ENCODE data around the gene ZNF324. TPM values are rescaled to one million over a fixed set of nuclear protein-coding genes. Genes with fewer than 3 reads are reported as not detected.
"Not testable (repeated sequence)": the region's sequence is repeated elsewhere in the genome, so short reads cannot be mapped to it uniquely, and the experiment has no call there.

ZNF324 gene
- total and polyA plus RNA-seq, 4 donors, result 12.2 to 15.2 (median 13.7) TPM

GRCh38 chr19:58470837-58471543 lies 4.1 kb downstream of the ZNF324 start:
- H3K36me3 ChIP-seq (ENCODE audit: control insufficient read depth, insufficient read depth, low read length), result peaks cover 56% of the 10 kb centered on the region
- not testable (repeated sequence) for DNase-seq (ENCODE audit: low read depth in 4 of 6, low spot score in 6 of 6); H3K4me3 ChIP-seq (ENCODE audit: low read depth, low read length); H3K27ac ChIP-seq (ENCODE audit: low read depth, low read length); H3K27me3 ChIP-seq (ENCODE audit: control insufficient read depth, insufficient read depth, low read length); H3K9me3 ChIP-seq (ENCODE audit: control insufficient read depth, insufficient read depth, low read length)
- WGBS (ENCODE audit: insufficient coverage), result 96% methylated on average over 13 of the region's 53 CpGs
- peaks cover 31% of the 10 kb centered on the region for H3K4me1 ChIP-seq (ENCODE audit: control insufficient read depth, insufficient read depth, low read length)

- no peak for DNase-seq (ENCODE audit: low read depth in 4 of 6, low spot score in 6 of 6)
- 93% methylated on average over 39 of the region's 39 CpGs for WGBS (ENCODE audit: insufficient coverage)
- peaks cover 56% of the 10 kb centered on the region for H3K36me3 ChIP-seq (ENCODE audit: control insufficient read depth, insufficient read depth, low read length)
Measured at GRCh38 chr19:58471736-58472135, 4.9 kb downstream of the ZNF324 start.

GRCh38 chr19:58473775-58474174 lies 6.9 kb downstream of the ZNF324 start:
- Histone ChIP-seq H3K9me3 (ENCODE audit: control insufficient read depth, insufficient read depth, low read length) (no peaks in the 10 kb centered on the region), H3K4me1 (ENCODE audit: control insufficient read depth, insufficient read depth, low read length) (peaks cover 33% of the 10 kb centered on the region), H3K4me3 (ENCODE audit: low read depth, low read length) (no peak overlapping the region), H3K27ac (ENCODE audit: low read depth, low read length) (no peak overlapping the region), H3K36me3 (ENCODE audit: control insufficient read depth, insufficient read depth, low read length) (peaks cover 73% of the 10 kb centered on the region), H3K27me3 (ENCODE audit: control insufficient read depth, insufficient read depth, low read length) (no peaks in the 10 kb centered on the region)
- DNase-seq (ENCODE audit: low read depth in 4 of 6, low spot score in 6 of 6), result no peak

More at GRCh38 chr19:58471736-58472135, 4.9 kb downstream of the ZNF324 start:
- Histone ChIP-seq H3K4me1 (ENCODE audit: control insufficient read depth, insufficient read depth, low read length) (peaks cover 34% of the 10 kb centered on the region), H3K4me3 (ENCODE audit: low read depth, low read length) (no peak overlapping the region), H3K9me3 (ENCODE audit: control insufficient read depth, insufficient read depth, low read length) (no peaks in the 10 kb centered on the region), H3K27ac (ENCODE audit: low read depth, low read length) (no peak overlapping the region), H3K27me3 (ENCODE audit: control insufficient read depth, insufficient read depth, low read length) (no peaks in the 10 kb centered on the region)

GRCh38 chr19:58474291-58474996 lies 7.6 kb downstream of the ZNF324 start:
- Histone ChIP-seq H3K27me3 (ENCODE audit: control insufficient read depth, insufficient read depth, low read length) (no peaks in the 10 kb centered on the region), H3K9me3 (ENCODE audit: control insufficient read depth, insufficient read depth, low read length) (no peaks in the 10 kb centered on the region), H3K4me3 (ENCODE audit: low read depth, low read length) (no peak overlapping the region), H3K36me3 (ENCODE audit: control insufficient read depth, insufficient read depth, low read length) (peaks cover 74% of the 10 kb centered on the region), H3K4me1 (ENCODE audit: control insufficient read depth, insufficient read depth, low read length) (peaks cover 33% of the 10 kb centered on the region), H3K27ac (ENCODE audit: low read depth, low read length) (no peak overlapping the region)
- 88% methylated on average over 10 of the region's 12 CpGs for WGBS (ENCODE audit: insufficient coverage)
- DNase-seq (ENCODE audit: low read depth in 4 of 6, low spot score in 6 of 6), result no peak

- WGBS (ENCODE audit: insufficient coverage), result 10% methylated on average over 23 of the region's 27 CpGs
- Histone ChIP-seq H3K27ac (ENCODE audit: low read depth, low read length) (peak overlapping the region; percentile 92), H3K4me3 (ENCODE audit: low read depth, low read length) (peak overlapping the region; percentile 75), H3K27me3 (ENCODE audit: control insufficient read depth, insufficient read depth, low read length) (no peaks in the 10 kb centered on the region), H3K4me1 (ENCODE audit: control insufficient read depth, insufficient read depth, low read length) (peaks cover 33% of the 10 kb centered on the region), H3K9me3 (ENCODE audit: control insufficient read depth, insufficient read depth, low read length) (no peaks in the 10 kb centered on the region), H3K36me3 (ENCODE audit: control insufficient read depth, insufficient read depth, low read length) (peaks cover 74% of the 10 kb centered on the region)
- DNase-seq (ENCODE audit: low read depth in 4 of 6, low spot score in 6 of 6), result no peak
Measured at GRCh38 chr19:58474997-58475713, 8.3 kb downstream of the ZNF324 start.

- Histone ChIP-seq H3K9me3 (ENCODE audit: control insufficient read depth, insufficient read depth, low read length) (no peaks in the 10 kb centered on the region), H3K27ac (ENCODE audit: low read depth, low read length) (peak within 1 kb of the TSS; percentile 92), H3K4me3 (ENCODE audit: low read depth, low read length) (peak within 1 kb of the TSS; percentile 75), H3K27me3 (ENCODE audit: control insufficient read depth, insufficient read depth, low read length) (no peaks in the 10 kb centered on the region), H3K4me1 (ENCODE audit: control insufficient read depth, insufficient read depth, low read length) (peaks cover 33% of the 10 kb centered on the region), H3K36me3 (ENCODE audit: control insufficient read depth, insufficient read depth, low read length) (peaks cover 74% of the 10 kb centered on the region)
- under 1% methylated on average over 64 of the region's 64 CpGs for WGBS (ENCODE audit: insufficient coverage)
- peak; percentile 91 to 99 (median 96) for DNase-seq (ENCODE audit: low read depth in 4 of 6, low spot score in 6 of 6)
Measured at GRCh38 chr19:58475714-58476497, 9.0 kb downstream of the ZNF324 start, which contains the start of gene ZNF446. TSS of gene ZNF446 (plus strand) at chr19:58476352. CDS start at chr19:58477219, 867 bp downstream.

GRCh38 chr19:58476498-58477015 lies 9.7 kb downstream of the ZNF324 start:
- Histone ChIP-seq H3K36me3 (ENCODE audit: control insufficient read depth, insufficient read depth, low read length) (peaks cover 74% of the 10 kb centered on the region), H3K27me3 (ENCODE audit: control insufficient read depth, insufficient read depth, low read length) (no peaks in the 10 kb centered on the region), H3K4me1 (ENCODE audit: control insufficient read depth, insufficient read depth, low read length) (peaks cover 33% of the 10 kb centered on the region), H3K27ac (ENCODE audit: low read depth, low read length) (peak overlapping the region; percentile 92), H3K9me3 (ENCODE audit: control insufficient read depth, insufficient read depth, low read length) (no peaks in the 10 kb centered on the region), H3K4me3 (ENCODE audit: low read depth, low read length) (peak overlapping the region; percentile 75)
- peak in 1 of 6 donors; percentile 42 for DNase-seq (ENCODE audit: low read depth in 4 of 6, low spot score in 6 of 6)
- 2% methylated on average over 27 of the region's 27 CpGs for WGBS (ENCODE audit: insufficient coverage)

- no peaks in the 10 kb centered on the region for H3K9me3 ChIP-seq (ENCODE audit: control insufficient read depth, insufficient read depth, low read length)
- peak overlapping the region; percentile 92 for H3K27ac ChIP-seq (ENCODE audit: low read depth, low read length)
- H3K4me3 ChIP-seq (ENCODE audit: low read depth, low read length), result no peak overlapping the region
- H3K4me1 ChIP-seq (ENCODE audit: control insufficient read depth, insufficient read depth, low read length), result peaks cover 33% of the 10 kb centered on the region
- 93% methylated on average over 15 of the region's 15 CpGs for WGBS (ENCODE audit: insufficient coverage)
- no peaks in the 10 kb centered on the region for H3K27me3 ChIP-seq (ENCODE audit: control insufficient read depth, insufficient read depth, low read length)
- peaks cover 74% of the 10 kb centered on the region for H3K36me3 ChIP-seq (ENCODE audit: control insufficient read depth, insufficient read depth, low read length)
- no peak for DNase-seq (ENCODE audit: low read depth in 4 of 6, low spot score in 6 of 6)
Measured at GRCh38 chr19:58477130-58477529, 10.2 kb downstream of the ZNF324 start.

GRCh38 chr19:58477871-58478270 lies 11.0 kb downstream of the ZNF324 start:
- no peak for DNase-seq (ENCODE audit: low read depth in 4 of 6, low spot score in 6 of 6)
- no peaks in the 10 kb centered on the region for H3K27me3 ChIP-seq (ENCODE audit: control insufficient read depth, insufficient read depth, low read length)
- no peak overlapping the region for H3K27ac ChIP-seq (ENCODE audit: low read depth, low read length)
- 100% methylated on average over 1 of the region's 1 CpG for WGBS (ENCODE audit: insufficient coverage)
- no peaks in the 10 kb centered on the region for H3K9me3 ChIP-seq (ENCODE audit: control insufficient read depth, insufficient read depth, low read length)
- H3K4me3 ChIP-seq (ENCODE audit: low read depth, low read length), result no peak overlapping the region
- H3K36me3 ChIP-seq (ENCODE audit: control insufficient read depth, insufficient read depth, low read length), result peaks cover 73% of the 10 kb centered on the region
- peaks cover 33% of the 10 kb centered on the region for H3K4me1 ChIP-seq (ENCODE audit: control insufficient read depth, insufficient read depth, low read length)

Measured in spinal cord (tissue), 10 donors.